ENCODE results near the gene WRAP53. TPM values are rescaled to one million over a fixed set of nuclear protein-coding genes. Genes with fewer than 3 reads are reported as not detected.

WRAP53 gene
- 18.1 and 19.5 TPM in 2 replicates for total RNA-seq (2016; rRNA removed; fragmentation: Illumina TruSeq; extraction: Trizol)
- 8.6 and 9.4 TPM in 2 replicates for total RNA-seq (2016; cell fraction: cytosol; rRNA removed; fragmentation: Illumina TruSeq; extraction: Trizol; ENCODE audit: low read depth)
- 17.9 and 22.2 TPM in 2 replicates for total RNA-seq (2016; cell fraction: insoluble cytoplasmic fraction; rRNA removed; fragmentation: Illumina TruSeq; extraction: Trizol)
- total RNA-seq (2016; cell fraction: membrane; rRNA removed; fragmentation: Illumina TruSeq; extraction: Trizol): 8.1 and 11.5 TPM in 2 replicates
- 12.1 and 15.8 TPM in 2 replicates for total RNA-seq (2016; cell fraction: nucleus; rRNA removed; fragmentation: Illumina TruSeq; extraction: Trizol)
- 7.0 and 7.2 TPM in 2 replicates for polyA plus RNA-seq (2011; rRNA removed)
- 4.4 and 7.1 TPM in 2 replicates for polyA plus RNA-seq (2011; cell fraction: cytosol; rRNA removed)
- 11.7 and 15.9 TPM in 2 replicates for polyA plus RNA-seq (2011; cell fraction: nucleus; rRNA removed)
- 5.6 and 6.3 TPM in 2 replicates for polyA plus RNA-seq (2012)
- 7.7 and 8.3 TPM in 2 replicates for polyA plus RNA-seq (2016; cell fraction: cytosol; fragmentation: Illumina TruSeq; extraction: Trizol; ENCODE audit: low read depth)
- 16.8 and 21.2 TPM in 2 replicates for polyA plus RNA-seq (2016; cell fraction: insoluble cytoplasmic fraction; fragmentation: Illumina TruSeq; extraction: Trizol; ENCODE audit: low read depth)
- 8.3 and 11.4 TPM in 2 replicates for polyA plus RNA-seq (2016; cell fraction: membrane; fragmentation: Illumina TruSeq; extraction: Trizol; ENCODE audit: low read depth)
- polyA plus RNA-seq (2016; cell fraction: nucleus; fragmentation: Illumina TruSeq; extraction: Trizol; ENCODE audit: insufficient read depth, low read depth): 20.5 and 21.7 TPM in 2 replicates
- 11.5 and 30.5 TPM in 2 replicates for polyA minus RNA-seq (2011; rRNA and poly(A)+ RNA removed; ENCODE audit: low replicate concordance)
- polyA minus RNA-seq (2011; cell fraction: cytosol; rRNA and poly(A)+ RNA removed): 4.7 and 5.5 TPM in 2 replicates
- polyA minus RNA-seq (2011; cell fraction: nucleus; rRNA and poly(A)+ RNA removed): 6.0 and 6.4 TPM in 2 replicates
- percentile 45 among the genes with signal in this experiment for Bru-seq, nascent RNA
- percentile 49 among the genes with signal in this experiment for BruChase-seq, experiment 1, labeled RNA remaining after a 6-hour chase
- percentile 47 among the genes with signal in this experiment for BruChase-seq, experiment 2, labeled RNA remaining after a 2-hour chase
- long read RNA-seq, experiment 1, full-length matches to known transcripts: 22 of 28 reads
- long read RNA-seq, experiment 1, partial matches to known transcripts: 3 of 28 reads
- long read RNA-seq, experiment 1, other reads (novel, unspliced or antisense): 3 of 28 reads
- long read RNA-seq, experiment 2, full-length matches to known transcripts: 14 of 24 reads
- long read RNA-seq, experiment 2, partial matches to known transcripts: 7 of 24 reads
- long read RNA-seq, experiment 2, other reads (novel, unspliced or antisense): 3 of 24 reads

GRCh38 chr17:7687908-7688807, at the start of gene WRAP53:
TSS of gene WRAP53 (plus strand) at chr17:7688477. CDS start at chr17:7688649, 172 bp downstream.
- peak; percentile 98 for DNase-seq (ENCODE audit: low spot score)
- Histone ChIP-seq H2AFZ (ENCODE audit: low read length) (peak within 1 kb of the TSS; percentile 96), H3K36me3 (replicated peaks in 1 of 2; ENCODE audit: control insufficient read depth in 1 of 2, insufficient read depth in 2 of 2, low read length in 2 of 2) (no peaks in the 10 kb centered on the region; a peak in 1 of 5 replicates), H3K4me2 (ENCODE audit: low read depth, low read length) (peak within 1 kb of the TSS; percentile 98), H4K20me1 (ENCODE audit: insufficient read depth, low read length) (no peaks in the 10 kb centered on the region; the same call in 1 of the 2 replicates), H3K9me3 (ENCODE audit: low read length) (no peaks in the 10 kb centered on the region), H3K4me3 (replicated peaks in 1 of 3; ENCODE audit: insufficient read depth in 1 of 3, low read depth in 2 of 3, low read length in 3 of 3) (peak within 1 kb of the TSS; percentile 93 to 98 (median 95)), H3K27ac (ENCODE audit: extremely low read length, insufficient read depth, low read length) (peak within 1 kb of the TSS; percentile 95), H3K9ac (ENCODE audit: insufficient read depth, low read depth, low read length) (peak within 1 kb of the TSS; percentile 97), H3K4me1 (ENCODE audit: insufficient read depth, low read length) (peaks cover 33% of the 10 kb centered on the region), H3K79me2 (ENCODE audit: insufficient read depth, low read length) (peaks cover 47% of the 10 kb centered on the region), H3K27me3 (ENCODE audit: control insufficient read depth in 1 of 2, insufficient read depth in 2 of 2, low read length in 2 of 2) (no peaks in the 10 kb centered on the region; a peak in 1 of 5 replicates)
- BruUV-seq (replicated peaks): no TSS peak
- intact Hi-C loops (cut with micrococcal nuclease; ENCODE audit: unreplicated experiment): loop anchor here (5.0 kb wide), 2 partner anchors 56 to 116 kb away; partner anchors contain the start of gene SHBG
- peak; percentile 90 for ATAC-seq
- CTCF ChIA-PET (ENCODE audit: low intra/inter-chr PET ratio, low total read pairs): interaction anchor here (1.3 to 1.8 kb wide), 3 partner anchors 29 to 101 kb away, joined by 3 to 12 read pairs (median 5); partner anchors contain the start of gene DNAH2
- POLR2A ChIA-PET: interaction anchor here (0.7 to 5.5 kb wide), 36 partner anchors 11 to 642 kb away, joined by 3 to 89 read pairs (median 6); partner anchors contain the start of genes ATP1B2, BORCS6, CD68 and CHRNB1
- in situ Hi-C loops (cut with HindIII; ENCODE audit: extremely low pct_ligation_motif_present, low pct_unique_long_range_greater_than_20kb): loop anchor here (5.0 kb wide), 2 partner anchors 56 to 101 kb away; partner anchors contain the start of gene SHBG
- WGBS (ENCODE audit: low lambda C conversion rate): 2% methylated on average over 21 of the region's 51 CpGs
- peak; percentile 85 for FAIRE-seq
- TF ChIP-seq ZNF781 (CRISPR knock-in tag; IDR thresholded peaks at IDR 0.05; ENCODE audit: borderline replicate concordance, not compliant biosample characterization) (no peak), ETV6 (CRISPR knock-in tag; conservative IDR thresholded peaks at IDR 0.05) (no peak), HNRNPK (IDR thresholded peaks at IDR 0.05; ENCODE audit: low read depth, low read length, poor library complexity, severe bottlenecking) (no peak), ZNF790 (CRISPR knock-in tag; IDR thresholded peaks at IDR 0.05; ENCODE audit: borderline replicate concordance) (0 out of 2 replicates have a peak, but pooled peaks have one; percentile 27), CSRNP2 (CRISPR knock-in tag; conservative IDR thresholded peaks at IDR 0.05; ENCODE audit: low read depth) (no peak), ZNF878 (CRISPR knock-in tag; IDR thresholded peaks at IDR 0.05) (peak; percentile 82; the same call in 1 of the 2 replicates), POGK (CRISPR knock-in tag; conservative IDR thresholded peaks at IDR 0.05) (no peak), ZKSCAN5 (CRISPR knock-in tag; IDR thresholded peaks at IDR 0.05) (no peak), ISL2 (CRISPR knock-in tag; IDR thresholded peaks at IDR 0.05) (peak; percentile 52; the same call in 1 of the 2 replicates)
- TF ChIP-seq, protein P1, sequence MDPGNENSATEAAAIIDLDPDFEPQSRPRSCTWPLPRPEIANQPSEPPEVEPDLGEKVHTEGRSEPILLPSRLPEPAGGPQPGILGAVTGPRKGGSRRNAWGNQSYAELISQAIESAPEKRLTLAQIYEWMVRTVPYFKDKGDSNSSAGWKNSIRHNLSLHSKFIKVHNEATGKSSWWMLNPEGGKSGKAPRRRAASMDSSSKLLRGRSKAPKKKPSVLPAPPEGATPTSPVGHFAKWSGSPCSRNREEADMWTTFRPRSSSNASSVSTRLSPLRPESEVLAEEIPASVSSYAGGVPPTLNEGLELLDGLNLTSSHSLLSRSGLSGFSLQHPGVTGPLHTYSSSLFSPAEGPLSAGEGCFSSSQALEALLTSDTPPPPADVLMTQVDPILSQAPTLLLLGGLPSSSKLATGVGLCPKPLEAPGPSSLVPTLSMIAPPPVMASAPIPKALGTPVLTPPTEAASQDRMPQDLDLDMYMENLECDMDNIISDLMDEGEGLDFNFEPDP (CRISPR knock-in tag; conservative IDR thresholded peaks at IDR 0.05): no peak
